SIG-M5 treated with dmso at 0.1 percent for 504 hours (cell line): ENCODE data around the gene TXNDC2.

Experiments used
- DNase-seq: peaks from one replicate; lab custom pipeline; 2025; ENCODE audit not compliant: unreplicated experiment; lab: John Stamatoyannopoulos, UW

Gene TXNDC2

GRCh38 chr18:9930299-9930884 lies 44.6 kb downstream of the TXNDC2 start:
- no peak for DNase-seq

- no peak for DNase-seq
Observed at GRCh38 chr18:9931146-9931545, 45.4 kb downstream of the TXNDC2 start.

- DNase-seq = no peak
Observed at GRCh38 chr18:9931678-9932077, 45.9 kb downstream of the TXNDC2 start.

- DNase-seq = no peak
Observed at GRCh38 chr18:9933865-9934264, 48.1 kb downstream of the TXNDC2 start.

- no peak for DNase-seq
Observed at GRCh38 chr18:9934274-9934673, 48.5 kb downstream of the TXNDC2 start.
